Measurements from ENCODE around the gene ADM. TPM values are rescaled to one million over a fixed set of nuclear protein-coding genes. Genes with fewer than 3 reads are reported as not detected.

ADM gene
- polyA plus RNA-seq, 4 donors: 8.0 to 36.3 (median 28.7) TPM

DNA sequence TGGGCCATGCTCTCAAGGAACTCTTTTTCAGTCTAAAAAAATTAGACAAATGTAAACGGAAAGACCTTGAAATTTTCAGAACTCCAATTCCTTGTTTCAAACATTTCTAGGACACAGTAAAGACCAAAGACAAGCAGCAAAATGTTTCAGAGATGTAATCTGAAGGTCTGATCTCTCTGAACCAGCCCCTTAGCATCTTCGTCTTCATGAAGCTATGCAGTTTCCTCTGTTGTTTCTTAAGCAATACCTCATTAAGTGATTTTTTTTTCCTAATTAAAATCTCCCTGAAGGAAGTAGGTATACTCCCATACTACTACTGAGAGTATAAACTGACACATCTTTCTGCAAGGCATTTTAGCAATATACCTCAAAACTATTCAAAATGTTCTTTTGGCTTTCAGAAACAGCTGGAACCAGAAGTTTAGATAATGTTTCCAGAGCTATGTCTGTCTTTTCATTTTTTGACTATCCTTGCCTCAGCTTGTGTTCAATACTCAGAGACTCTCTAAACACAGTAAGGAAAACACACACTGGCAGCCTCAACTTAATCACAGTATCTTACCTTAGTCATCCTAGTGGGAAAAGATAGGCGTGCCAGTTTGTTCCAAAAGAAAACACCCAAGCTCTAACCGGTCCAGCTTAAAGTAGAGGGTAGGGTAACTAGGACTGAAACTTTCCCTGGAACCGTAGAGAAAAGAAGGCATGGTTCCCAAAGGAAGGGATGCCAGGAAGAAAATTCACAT, 36.0 kb upstream of the ADM start:
- WGBS, 3 donors: 61 to 89% (median 71%) methylated on average over 5 of the region's 5 CpGs
- DNase-seq (no peak), FAIRE-seq (no peak)
- Histone ChIP-seq H3K4me1 (ENCODE audit: control insufficient read depth in 3 of 3, insufficient read depth in 2 of 3, low read depth in 1 of 3, low read length in 2 of 3) (no peaks in the 10 kb centered on the region), H3K4me3 (ENCODE audit: low read depth in 1 of 3, low read length in 3 of 3) (no peak overlapping the region), H3K9me3 (ENCODE audit: control insufficient read depth in 2 of 2, insufficient read depth in 1 of 2, low read depth in 1 of 2, low read length in 1 of 2) (no peaks in the 10 kb centered on the region), H3K36me3 (ENCODE audit: control insufficient read depth in 3 of 3, insufficient read depth in 2 of 3, low read depth in 1 of 3, low read length in 3 of 3) (no peaks in the 10 kb centered on the region), H3K27me3 (ENCODE audit: control insufficient read depth in 3 of 3, insufficient read depth in 3 of 3, low read length in 3 of 3) (no peaks in the 10 kb centered on the region), H3K27ac (ENCODE audit: low read depth in 1 of 3, low read length in 2 of 3) (no peak overlapping the region)

DNA sequence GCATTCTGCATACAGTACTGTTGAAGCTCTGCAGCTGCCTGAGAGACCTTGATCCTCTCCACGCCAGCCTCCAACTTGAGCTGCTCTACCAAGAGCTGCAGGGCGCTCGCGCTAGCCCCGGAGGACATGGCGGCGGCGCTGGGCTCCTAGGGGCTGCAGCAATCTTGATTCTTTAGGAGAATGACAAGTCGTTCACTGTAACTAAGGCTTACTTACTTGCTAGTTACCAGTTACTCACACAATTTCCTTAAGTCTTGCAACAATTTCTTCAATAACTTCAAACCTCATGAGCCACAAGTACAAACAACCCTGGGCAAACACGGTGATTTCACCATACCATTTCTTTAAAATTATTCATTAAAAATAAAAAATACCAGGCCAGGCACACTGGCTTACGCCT, 32.7 kb upstream of the ADM start:
- FAIRE-seq: no peak
- Histone ChIP-seq H3K27me3 (ENCODE audit: control insufficient read depth in 3 of 3, insufficient read depth in 3 of 3, low read length in 3 of 3) (no peaks in the 10 kb centered on the region), H3K36me3 (ENCODE audit: control insufficient read depth in 3 of 3, insufficient read depth in 2 of 3, low read depth in 1 of 3, low read length in 3 of 3) (no peaks in the 10 kb centered on the region), H3K9me3 (ENCODE audit: control insufficient read depth in 2 of 2, insufficient read depth in 1 of 2, low read depth in 1 of 2, low read length in 1 of 2) (no peaks in the 10 kb centered on the region), H3K27ac (ENCODE audit: low read depth in 1 of 3, low read length in 2 of 3) (no peak overlapping the region), H3K4me3 (ENCODE audit: low read depth in 1 of 3, low read length in 3 of 3) (no peak overlapping the region), H3K4me1 (ENCODE audit: control insufficient read depth in 3 of 3, insufficient read depth in 2 of 3, low read depth in 1 of 3, low read length in 2 of 3) (no peaks in the 10 kb centered on the region)
- 92 to 96% (median 95%) methylated on average over 3 to 11 of the region's 11 CpGs for WGBS, 3 donors
- DNase-seq: no peak

- Histone ChIP-seq H3K27me3 (ENCODE audit: control insufficient read depth in 3 of 3, insufficient read depth in 3 of 3, low read length in 3 of 3) (no peaks in the 10 kb centered on the region), H3K36me3 (ENCODE audit: control insufficient read depth in 3 of 3, insufficient read depth in 2 of 3, low read depth in 1 of 3, low read length in 3 of 3) (no peaks in the 10 kb centered on the region), H3K9me3 (ENCODE audit: control insufficient read depth in 2 of 2, insufficient read depth in 1 of 2, low read depth in 1 of 2, low read length in 1 of 2) (no peaks in the 10 kb centered on the region), H3K4me3 (ENCODE audit: low read depth in 1 of 3, low read length in 3 of 3) (no peak overlapping the region), H3K27ac (ENCODE audit: low read depth in 1 of 3, low read length in 2 of 3) (no peak overlapping the region), H3K4me1 (ENCODE audit: control insufficient read depth in 3 of 3, insufficient read depth in 2 of 3, low read depth in 1 of 3, low read length in 2 of 3) (no peaks in the 10 kb centered on the region)
- DNase-seq (no peak), FAIRE-seq (no peak)
These were observed 31.1 kb upstream of the ADM start for GRCh38 chr11:10273738-10274137.

- no peak for DNase-seq
- Histone ChIP-seq H3K27ac (ENCODE audit: low read depth in 1 of 3, low read length in 2 of 3) (no peak overlapping the region), H3K4me3 (ENCODE audit: low read depth in 1 of 3, low read length in 3 of 3) (no peak overlapping the region), H3K27me3 (ENCODE audit: control insufficient read depth in 3 of 3, insufficient read depth in 3 of 3, low read length in 3 of 3) (no peaks in the 10 kb centered on the region), H3K36me3 (ENCODE audit: control insufficient read depth in 3 of 3, insufficient read depth in 2 of 3, low read depth in 1 of 3, low read length in 3 of 3) (no peaks in the 10 kb centered on the region), H3K4me1 (ENCODE audit: control insufficient read depth in 3 of 3, insufficient read depth in 2 of 3, low read depth in 1 of 3, low read length in 2 of 3) (no peaks in the 10 kb centered on the region), H3K9me3 (ENCODE audit: control insufficient read depth in 2 of 2, insufficient read depth in 1 of 2, low read depth in 1 of 2, low read length in 1 of 2) (no peaks in the 10 kb centered on the region)
- no peak for FAIRE-seq
- 75 to 97% (median 79%) methylated on average over 1 of the region's 1 CpG for WGBS, 3 donors
These were observed 30.1 kb upstream of the ADM start for GRCh38 chr11:10274726-10275125.

GRCh38 chr11:10275714-10276113, 29.2 kb upstream of the ADM start:
- H3K4me3 ChIP-seq (ENCODE audit: low read depth in 1 of 3, low read length in 3 of 3): no peak overlapping the region
- H3K36me3 ChIP-seq (ENCODE audit: control insufficient read depth in 3 of 3, insufficient read depth in 2 of 3, low read depth in 1 of 3, low read length in 3 of 3): no peaks in the 10 kb centered on the region
- DNase-seq (no peak), FAIRE-seq (no peak)
- H3K4me1 ChIP-seq (ENCODE audit: control insufficient read depth in 3 of 3, insufficient read depth in 2 of 3, low read depth in 1 of 3, low read length in 2 of 3): no peaks in the 10 kb centered on the region
- H3K27ac ChIP-seq (ENCODE audit: low read depth in 1 of 3, low read length in 2 of 3): no peak overlapping the region
- H3K27me3 ChIP-seq (ENCODE audit: control insufficient read depth in 3 of 3, insufficient read depth in 3 of 3, low read length in 3 of 3): no peaks in the 10 kb centered on the region
- H3K9me3 ChIP-seq (ENCODE audit: control insufficient read depth in 2 of 2, insufficient read depth in 1 of 2, low read depth in 1 of 2, low read length in 1 of 2): no peaks in the 10 kb centered on the region

GRCh38 chr11:10282117-10282516, 22.8 kb upstream of the ADM start:
- H3K4me1 ChIP-seq (ENCODE audit: control insufficient read depth in 3 of 3, insufficient read depth in 2 of 3, low read depth in 1 of 3, low read length in 2 of 3): peaks cover 0 to 16% (median 0%) of the 10 kb centered on the region in 3 donors
- no peaks in the 10 kb centered on the region for H3K9me3 ChIP-seq (ENCODE audit: control insufficient read depth in 2 of 2, insufficient read depth in 1 of 2, low read depth in 1 of 2, low read length in 1 of 2)
- peak; percentile 52 to 58 for DNase-seq
- no peak overlapping the region for H3K4me3 ChIP-seq (ENCODE audit: low read depth in 1 of 3, low read length in 3 of 3)
- no peaks in the 10 kb centered on the region for H3K36me3 ChIP-seq (ENCODE audit: control insufficient read depth in 3 of 3, insufficient read depth in 2 of 3, low read depth in 1 of 3, low read length in 3 of 3)
- H3K27me3 ChIP-seq (ENCODE audit: control insufficient read depth in 3 of 3, insufficient read depth in 3 of 3, low read length in 3 of 3): no peaks in the 10 kb centered on the region
- H3K27ac ChIP-seq (ENCODE audit: low read depth in 1 of 3, low read length in 2 of 3): no peak overlapping the region
- FAIRE-seq: no peak

DNA sequence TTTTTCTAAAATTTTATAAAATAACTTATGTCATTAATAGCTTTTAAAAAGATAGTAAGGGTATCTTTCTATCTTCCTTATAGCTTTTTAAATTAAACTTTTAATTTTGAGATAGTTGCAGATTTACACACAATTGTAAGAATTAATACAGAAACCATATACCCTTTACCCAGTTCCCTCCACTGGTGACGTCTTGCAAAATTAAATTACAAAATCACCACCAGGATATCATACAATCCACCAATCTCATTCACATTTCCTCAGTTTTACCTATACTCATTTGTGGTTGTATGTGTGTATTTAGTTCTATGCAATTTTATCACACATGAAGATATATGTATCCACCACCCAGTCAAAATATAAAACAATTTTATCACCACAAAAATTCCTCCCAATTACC, 20.9 kb upstream of the ADM start:
- DNase-seq (no peak), FAIRE-seq (no peak)
- WGBS, 3 donors: 76 to 80% (median 76%) methylated on average over 1 of the region's 1 CpG
- Histone ChIP-seq H3K27me3 (ENCODE audit: control insufficient read depth in 3 of 3, insufficient read depth in 3 of 3, low read length in 3 of 3) (no peaks in the 10 kb centered on the region), H3K36me3 (ENCODE audit: control insufficient read depth in 3 of 3, insufficient read depth in 2 of 3, low read depth in 1 of 3, low read length in 3 of 3) (peaks cover 0 to 9% (median 0%) of the 10 kb centered on the region in 3 donors), H3K9me3 (ENCODE audit: control insufficient read depth in 2 of 2, insufficient read depth in 1 of 2, low read depth in 1 of 2, low read length in 1 of 2) (no peaks in the 10 kb centered on the region), H3K27ac (ENCODE audit: low read depth in 1 of 3, low read length in 2 of 3) (no peak overlapping the region), H3K4me1 (ENCODE audit: control insufficient read depth in 3 of 3, insufficient read depth in 2 of 3, low read depth in 1 of 3, low read length in 2 of 3) (peaks cover 0 to 29% (median 0%) of the 10 kb centered on the region in 3 donors), H3K4me3 (ENCODE audit: low read depth in 1 of 3, low read length in 3 of 3) (no peak overlapping the region)

DNA sequence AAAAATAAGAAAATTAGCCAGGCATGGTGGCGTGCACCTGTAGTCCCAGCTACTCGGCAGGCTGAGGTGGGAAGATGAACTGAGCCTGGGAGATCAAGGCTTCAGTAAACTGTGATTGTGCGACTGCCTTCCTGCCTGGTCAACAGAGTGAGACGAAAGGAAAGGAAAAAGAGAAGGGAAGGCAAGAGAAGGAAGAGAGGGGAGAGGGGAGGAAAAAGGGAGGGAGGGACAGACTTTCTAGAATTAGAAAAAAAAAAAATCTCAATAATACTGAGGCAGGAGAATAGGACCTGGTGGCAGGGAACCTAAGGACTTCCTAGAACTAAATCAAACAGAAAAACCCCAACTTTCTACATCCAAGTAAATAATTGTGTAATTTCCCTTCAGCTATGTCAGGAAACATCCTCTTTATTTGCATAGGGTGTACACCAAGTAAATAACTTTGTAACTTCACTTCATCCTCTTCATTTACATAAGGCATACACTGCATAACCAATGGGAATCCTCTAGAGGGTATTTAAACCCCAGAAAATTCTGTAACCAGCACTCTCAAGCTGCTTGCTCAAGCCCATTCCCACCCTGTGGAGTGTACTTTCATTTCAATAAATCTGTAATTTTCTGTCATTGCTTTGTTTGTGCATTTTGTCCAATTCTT, 19.6 kb upstream of the ADM start:
- Histone ChIP-seq H3K27ac (ENCODE audit: low read depth in 1 of 3, low read length in 2 of 3) (peak overlapping the region in 1 of 3 donors; percentile 26), H3K36me3 (ENCODE audit: control insufficient read depth in 3 of 3, insufficient read depth in 2 of 3, low read depth in 1 of 3, low read length in 3 of 3) (peaks cover 0 to 13% (median 0%) of the 10 kb centered on the region in 3 donors), H3K4me3 (ENCODE audit: low read depth in 1 of 3, low read length in 3 of 3) (no peak overlapping the region), H3K27me3 (ENCODE audit: control insufficient read depth in 3 of 3, insufficient read depth in 3 of 3, low read length in 3 of 3) (no peaks in the 10 kb centered on the region), H3K4me1 (ENCODE audit: control insufficient read depth in 3 of 3, insufficient read depth in 2 of 3, low read depth in 1 of 3, low read length in 2 of 3) (peaks cover 0 to 42% (median 0%) of the 10 kb centered on the region in 3 donors), H3K9me3 (ENCODE audit: control insufficient read depth in 2 of 2, insufficient read depth in 1 of 2, low read depth in 1 of 2, low read length in 1 of 2) (no peaks in the 10 kb centered on the region)
- DNase-seq (no peak), FAIRE-seq (no peak)
- WGBS, 3 donors: 83 to 98% (median 86%) methylated on average over 4 of the region's 4 CpGs

- Histone ChIP-seq H3K27ac (ENCODE audit: low read depth in 1 of 3, low read length in 2 of 3) (no peak overlapping the region), H3K4me1 (ENCODE audit: control insufficient read depth in 3 of 3, insufficient read depth in 2 of 3, low read depth in 1 of 3, low read length in 2 of 3) (peaks cover 0 to 50% (median 0%) of the 10 kb centered on the region in 3 donors), H3K4me3 (ENCODE audit: low read depth in 1 of 3, low read length in 3 of 3) (no peak overlapping the region), H3K9me3 (ENCODE audit: control insufficient read depth in 2 of 2, insufficient read depth in 1 of 2, low read depth in 1 of 2, low read length in 1 of 2) (no peaks in the 10 kb centered on the region), H3K36me3 (ENCODE audit: control insufficient read depth in 3 of 3, insufficient read depth in 2 of 3, low read depth in 1 of 3, low read length in 3 of 3) (peaks cover 0 to 14% (median 0%) of the 10 kb centered on the region in 3 donors), H3K27me3 (ENCODE audit: control insufficient read depth in 3 of 3, insufficient read depth in 3 of 3, low read length in 3 of 3) (no peaks in the 10 kb centered on the region)
- DNase-seq: no peak
- WGBS, 3 donors: 87 to 95% (median 92%) methylated on average over 3 of the region's 3 CpGs
- FAIRE-seq: no peak
These were observed 17.7 kb upstream of the ADM start for GRCh38 chr11:10287140-10287539.
